ENCODE data around the gene RMC1.

The RMC1 gene

GRCh38 chr18:23565916-23566547 lies 62.7 kb downstream of the RMC1 start:
- Histone ChIP-seq H3K27ac (ENCODE audit: insufficient read depth in 1 of 2, low read depth in 1 of 2, low read length in 2 of 2, poor library complexity in 1 of 2, severe bottlenecking in 2 of 2) (no peak overlapping the region), H3K27me3 (replicated peaks in 2 of 5; ENCODE audit: control insufficient read depth in 4 of 5, insufficient read depth in 5 of 5, low read length in 4 of 5) (no peaks in the 10 kb centered on the region), H3K4me1 (ENCODE audit: control extremely low read depth in 1 of 4, control insufficient read depth in 4 of 4, insufficient read depth in 4 of 4, low read length in 3 of 4) (no peaks in the 10 kb centered on the region), H3K9me3 (ENCODE audit: control extremely low read depth in 1 of 5, control insufficient read depth in 4 of 5, insufficient read depth in 2 of 5, low read depth in 1 of 5, low read length in 4 of 5) (no peaks in the 10 kb centered on the region), H3K36me3 (ENCODE audit: control insufficient read depth in 4 of 4, insufficient read depth in 4 of 4, low read length in 3 of 4) (peaks cover 4 to 58% (median 32%) of the 10 kb centered on the region in 4 experiments), H3K4me3 (ENCODE audit: control insufficient read depth in 1 of 7, extremely low read depth in 1 of 7, insufficient read depth in 4 of 7, low read depth in 2 of 7, low read length in 6 of 7) (no peak overlapping the region)
- CTCF ChIA-PET, result interaction anchor here (0.6 kb wide), 1 partner anchor 249 kb away, joined by 4 read pairs; no protein-coding TSS in a partner anchor
- POLR2A ChIA-PET, result interaction anchor here (0.6 kb wide), 1 partner anchor 26 kb away, joined by 3 read pairs; no protein-coding TSS in a partner anchor
- WGBS (ENCODE audit: insufficient coverage), result 100% methylated on average over 1 of the region's 3 CpGs
- no peak for DNase-seq

GRCh38 chr18:23567671-23568070 lies 64.4 kb downstream of the RMC1 start:
- Histone ChIP-seq H3K36me3 (ENCODE audit: control insufficient read depth in 4 of 4, insufficient read depth in 4 of 4, low read length in 3 of 4) (peaks cover 12 to 60% (median 35%) of the 10 kb centered on the region in 4 experiments), H3K4me1 (ENCODE audit: control extremely low read depth in 1 of 4, control insufficient read depth in 4 of 4, insufficient read depth in 4 of 4, low read length in 3 of 4) (no peaks in the 10 kb centered on the region), H3K9me3 (ENCODE audit: control extremely low read depth in 1 of 5, control insufficient read depth in 4 of 5, insufficient read depth in 2 of 5, low read depth in 1 of 5, low read length in 4 of 5) (no peaks in the 10 kb centered on the region), H3K27me3 (replicated peaks in 2 of 5; ENCODE audit: control insufficient read depth in 4 of 5, insufficient read depth in 5 of 5, low read length in 4 of 5) (no peaks in the 10 kb centered on the region), H3K27ac (ENCODE audit: insufficient read depth in 1 of 2, low read depth in 1 of 2, low read length in 2 of 2, poor library complexity in 1 of 2, severe bottlenecking in 2 of 2) (no peak overlapping the region), H3K4me3 (ENCODE audit: control insufficient read depth in 1 of 7, extremely low read depth in 1 of 7, insufficient read depth in 4 of 7, low read depth in 2 of 7, low read length in 6 of 7) (no peak overlapping the region)
- WGBS (ENCODE audit: insufficient coverage), result no CpG with 5 or more reads among the region's 3 CpGs
- POLR2A ChIA-PET, result no interaction called here
- DNase-seq, result no peak
- CTCF ChIA-PET, result interaction anchor here (1.0 kb wide), 1 partner anchor 15 kb away, joined by 3 read pairs; no protein-coding TSS in a partner anchor

GRCh38 chr18:23568281-23569138 lies 65.2 kb downstream of the RMC1 start:
- Histone ChIP-seq H3K27me3 (replicated peaks in 2 of 5; ENCODE audit: control insufficient read depth in 4 of 5, insufficient read depth in 5 of 5, low read length in 4 of 5) (no peaks in the 10 kb centered on the region), H3K27ac (ENCODE audit: insufficient read depth in 1 of 2, low read depth in 1 of 2, low read length in 2 of 2, poor library complexity in 1 of 2, severe bottlenecking in 2 of 2) (no peak overlapping the region), H3K36me3 (ENCODE audit: control insufficient read depth in 4 of 4, insufficient read depth in 4 of 4, low read length in 3 of 4) (peaks cover 11 to 62% (median 37%) of the 10 kb centered on the region in 4 experiments), H3K4me3 (ENCODE audit: control insufficient read depth in 1 of 7, extremely low read depth in 1 of 7, insufficient read depth in 4 of 7, low read depth in 2 of 7, low read length in 6 of 7) (no peak overlapping the region), H3K9me3 (ENCODE audit: control extremely low read depth in 1 of 5, control insufficient read depth in 4 of 5, insufficient read depth in 2 of 5, low read depth in 1 of 5, low read length in 4 of 5) (no peaks in the 10 kb centered on the region), H3K4me1 (ENCODE audit: control extremely low read depth in 1 of 4, control insufficient read depth in 4 of 4, insufficient read depth in 4 of 4, low read length in 3 of 4) (peaks cover 0 to 2% (median 0%) of the 10 kb centered on the region in 4 experiments)
- WGBS (ENCODE audit: insufficient coverage), result 93% methylated on average over 5 of the region's 7 CpGs
- ChIA-PET CTCF (interaction anchor here (2.3 kb wide), 1 partner anchor 10 kb away, joined by 8 read pairs; no protein-coding TSS in a partner anchor), POLR2A (no interaction called here)
- no peak for DNase-seq

GRCh38 chr18:23569299-23570063 lies 66.2 kb downstream of the RMC1 start:
- CTCF ChIA-PET, result interaction anchor here (1.0 to 2.3 kb wide), 6 partner anchors 9 to 53 kb away, joined by 3 to 8 read pairs (median 4); partner anchors contain the start of gene NPC1
- POLR2A ChIA-PET, result no interaction called here
- Histone ChIP-seq H3K36me3 (ENCODE audit: control insufficient read depth in 4 of 4, insufficient read depth in 4 of 4, low read length in 3 of 4) (peaks cover 11 to 62% (median 35%) of the 10 kb centered on the region in 4 experiments), H3K4me3 (ENCODE audit: control insufficient read depth in 1 of 7, extremely low read depth in 1 of 7, insufficient read depth in 4 of 7, low read depth in 2 of 7, low read length in 6 of 7) (no peak overlapping the region), H3K27me3 (replicated peaks in 2 of 5; ENCODE audit: control insufficient read depth in 4 of 5, insufficient read depth in 5 of 5, low read length in 4 of 5) (no peaks in the 10 kb centered on the region), H3K4me1 (ENCODE audit: control extremely low read depth in 1 of 4, control insufficient read depth in 4 of 4, insufficient read depth in 4 of 4, low read length in 3 of 4) (peaks cover 3 to 8% (median 4%) of the 10 kb centered on the region in 4 experiments), H3K9me3 (ENCODE audit: control extremely low read depth in 1 of 5, control insufficient read depth in 4 of 5, insufficient read depth in 2 of 5, low read depth in 1 of 5, low read length in 4 of 5) (no peaks in the 10 kb centered on the region), H3K27ac (ENCODE audit: insufficient read depth in 1 of 2, low read depth in 1 of 2, low read length in 2 of 2, poor library complexity in 1 of 2, severe bottlenecking in 2 of 2) (no peak overlapping the region)
- no CpG with 5 or more reads among the region's 5 CpGs for WGBS (ENCODE audit: insufficient coverage)
- no peak for DNase-seq

GRCh38 chr18:23570912-23571504 lies 67.7 kb downstream of the RMC1 start:
- Histone ChIP-seq H3K27me3 (replicated peaks in 2 of 5; ENCODE audit: control insufficient read depth in 4 of 5, insufficient read depth in 5 of 5, low read length in 4 of 5) (no peaks in the 10 kb centered on the region), H3K9me3 (ENCODE audit: control extremely low read depth in 1 of 5, control insufficient read depth in 4 of 5, insufficient read depth in 2 of 5, low read depth in 1 of 5, low read length in 4 of 5) (no peaks in the 10 kb centered on the region), H3K27ac (ENCODE audit: insufficient read depth in 1 of 2, low read depth in 1 of 2, low read length in 2 of 2, poor library complexity in 1 of 2, severe bottlenecking in 2 of 2) (no peak overlapping the region), H3K4me3 (ENCODE audit: control insufficient read depth in 1 of 7, extremely low read depth in 1 of 7, insufficient read depth in 4 of 7, low read depth in 2 of 7, low read length in 6 of 7) (no peak overlapping the region), H3K36me3 (ENCODE audit: control insufficient read depth in 4 of 4, insufficient read depth in 4 of 4, low read length in 3 of 4) (peaks cover 11 to 66% (median 34%) of the 10 kb centered on the region in 4 experiments), H3K4me1 (ENCODE audit: control extremely low read depth in 1 of 4, control insufficient read depth in 4 of 4, insufficient read depth in 4 of 4, low read length in 3 of 4) (peaks cover 3 to 14% (median 6%) of the 10 kb centered on the region in 4 experiments)
- POLR2A ChIA-PET, result no interaction called here
- DNase-seq, result no peak
- no CpG with 5 or more reads among the region's 3 CpGs for whole genome bisulfite sequencing (ENCODE audit: insufficient coverage)
- CTCF ChIA-PET, result interaction anchor here (1.0 to 1.6 kb wide), 6 partner anchors 15 to 244 kb away, joined by 3 to 5 read pairs (median 3); partner anchors contain the start of gene NPC1

- no peak overlapping the region for H3K27ac ChIP-seq (ENCODE audit: insufficient read depth in 1 of 2, low read depth in 1 of 2, low read length in 2 of 2, poor library complexity in 1 of 2, severe bottlenecking in 2 of 2)
- CTCF ChIA-PET, result interaction anchor here (1.0 to 1.2 kb wide), 2 partner anchors 17 to 243 kb away, joined by 3 read pairs; no protein-coding TSS in a partner anchor
- H3K36me3 ChIP-seq (ENCODE audit: control insufficient read depth in 4 of 4, insufficient read depth in 4 of 4, low read length in 3 of 4), result peaks cover 14 to 61% (median 32%) of the 10 kb centered on the region in 4 experiments
Observed at GRCh38 chr18:23572012-23572411, 68.7 kb downstream of the RMC1 start.

More at GRCh38 chr18:23572012-23572411, 68.7 kb downstream of the RMC1 start:
- no peaks in the 10 kb centered on the region for H3K9me3 ChIP-seq (ENCODE audit: control extremely low read depth in 1 of 5, control insufficient read depth in 4 of 5, insufficient read depth in 2 of 5, low read depth in 1 of 5, low read length in 4 of 5)
- no peak overlapping the region for H3K4me3 ChIP-seq (ENCODE audit: control insufficient read depth in 1 of 7, extremely low read depth in 1 of 7, insufficient read depth in 4 of 7, low read depth in 2 of 7, low read length in 6 of 7)
- peaks cover 3 to 14% (median 6%) of the 10 kb centered on the region in 4 experiments for H3K4me1 ChIP-seq (ENCODE audit: control extremely low read depth in 1 of 4, control insufficient read depth in 4 of 4, insufficient read depth in 4 of 4, low read length in 3 of 4)
- no peak for DNase-seq
- 80% methylated on average over 1 of the region's 2 CpGs for WGBS (ENCODE audit: insufficient coverage)
- POLR2A ChIA-PET, result no interaction called here
- H3K27me3 ChIP-seq (replicated peaks in 2 of 5; ENCODE audit: control insufficient read depth in 4 of 5, insufficient read depth in 5 of 5, low read length in 4 of 5), result no peaks in the 10 kb centered on the region
